ENCODE results near the gene KCTD2. TPM values are rescaled to one million over a fixed set of nuclear protein-coding genes. Genes with fewer than 3 reads are reported as not detected.

Gene KCTD2
- total and polyA plus RNA-seq, 2 of the 13 experiments (the other 11 are each of a cell fraction or from before 2014, with no cell fraction given) = 28.3 to 32.6 TPM

DNA sequence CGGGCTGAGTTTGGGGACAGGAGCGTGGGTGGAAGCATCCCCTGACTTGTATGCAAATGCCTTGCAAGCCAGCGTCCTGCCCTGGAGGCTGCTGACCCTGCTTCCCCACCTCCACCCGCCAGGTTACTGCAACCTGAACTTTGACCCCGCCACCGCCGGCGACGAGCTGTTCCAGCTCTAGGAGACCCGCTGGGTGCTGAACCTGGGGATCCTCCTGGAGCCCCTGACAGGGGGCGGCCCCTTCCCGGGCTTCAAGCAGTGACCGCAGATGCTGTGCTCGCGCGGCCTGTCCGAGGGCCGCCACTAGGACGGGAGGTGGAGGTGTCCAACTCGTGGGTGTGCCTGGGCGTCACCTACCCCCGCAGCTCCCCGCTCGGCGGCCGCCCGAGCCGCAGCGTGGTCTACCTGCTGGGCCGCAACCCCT, 30.1 kb downstream of the KCTD2 start (continued):
- TF ChIP-seq DBP (CRISPR knock-in tag; IDR thresholded peaks at IDR 0.05; ENCODE audit: not compliant biosample characterization) = no peak
- TF ChIP-seq RBM39 (IDR thresholded peaks at IDR 0.05; ENCODE audit: low read depth, low read length, poor library complexity, severe bottlenecking) = peak; percentile 79
- TF ChIP-seq SPEN (CRISPR knock-in tag; IDR thresholded peaks at IDR 0.05; ENCODE audit: low read depth) = peak; percentile 76; the same call in 1 of the 2 replicates
- no peak for TF ChIP-seq HMGA1 (CRISPR knock-in tag; conservative IDR thresholded peaks at IDR 0.05)
- no peak for TF ChIP-seq ZNF746 (CRISPR knock-in tag; IDR thresholded peaks at IDR 0.05)
- no peak for TF ChIP-seq ZNF496 (CRISPR knock-in tag; IDR thresholded peaks at IDR 0.05; ENCODE audit: insufficient replicate concordance)
- no peak for TF ChIP-seq ARID2 (CRISPR knock-in tag; IDR thresholded peaks at IDR 0.05; ENCODE audit: borderline replicate concordance)
- TF ChIP-seq ADNP (CRISPR knock-in tag; IDR thresholded peaks at IDR 0.05) = no peak
- TF ChIP-seq ZSCAN22 (CRISPR knock-in tag; IDR thresholded peaks at IDR 0.05) = no peak; the same call in 1 of the 2 replicates
- TF ChIP-seq, protein P1, sequence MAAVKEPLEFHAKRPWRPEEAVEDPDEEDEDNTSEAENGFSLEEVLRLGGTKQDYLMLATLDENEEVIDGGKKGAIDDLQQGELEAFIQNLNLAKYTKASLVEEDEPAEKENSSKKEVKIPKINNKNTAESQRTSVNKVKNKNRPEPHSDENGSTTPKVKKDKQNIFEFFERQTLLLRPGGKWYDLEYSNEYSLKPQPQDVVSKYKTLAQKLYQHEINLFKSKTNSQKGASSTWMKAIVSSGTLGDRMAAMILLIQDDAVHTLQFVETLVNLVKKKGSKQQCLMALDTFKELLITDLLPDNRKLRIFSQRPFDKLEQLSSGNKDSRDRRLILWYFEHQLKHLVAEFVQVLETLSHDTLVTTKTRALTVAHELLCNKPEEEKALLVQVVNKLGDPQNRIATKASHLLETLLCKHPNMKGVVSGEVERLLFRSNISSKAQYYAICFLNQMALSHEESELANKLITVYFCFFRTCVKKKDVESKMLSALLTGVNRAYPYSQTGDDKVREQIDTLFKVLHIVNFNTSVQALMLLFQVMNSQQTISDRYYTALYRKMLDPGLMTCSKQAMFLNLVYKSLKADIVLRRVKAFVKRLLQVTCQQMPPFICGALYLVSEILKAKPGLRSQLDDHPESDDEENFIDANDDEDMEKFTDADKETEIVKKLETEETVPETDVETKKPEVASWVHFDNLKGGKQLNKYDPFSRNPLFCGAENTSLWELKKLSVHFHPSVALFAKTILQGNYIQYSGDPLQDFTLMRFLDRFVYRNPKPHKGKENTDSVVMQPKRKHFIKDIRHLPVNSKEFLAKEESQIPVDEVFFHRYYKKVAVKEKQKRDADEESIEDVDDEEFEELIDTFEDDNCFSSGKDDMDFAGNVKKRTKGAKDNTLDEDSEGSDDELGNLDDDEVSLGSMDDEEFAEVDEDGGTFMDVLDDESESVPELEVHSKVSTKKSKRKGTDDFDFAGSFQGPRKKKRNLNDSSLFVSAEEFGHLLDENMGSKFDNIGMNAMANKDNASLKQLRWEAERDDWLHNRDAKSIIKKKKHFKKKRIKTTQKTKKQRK (IDR thresholded peaks at IDR 0.05; ENCODE audit: low read length) = no peak
- TF ChIP-seq ZBTB40 (IDR thresholded peaks at IDR 0.05) = no peak
- no peak for TF ChIP-seq ZBTB40 (CRISPR knock-in tag; IDR thresholded peaks at IDR 0.05)
- TF ChIP-seq ZNF569 (CRISPR knock-in tag; IDR thresholded peaks at IDR 0.05; ENCODE audit: borderline replicate concordance) = no peak
- peak; percentile 99 for TF ChIP-seq ZNF549 (CRISPR knock-in tag; IDR thresholded peaks at IDR 0.05)
- no peak for TF ChIP-seq IRF9 (CRISPR knock-in tag; IDR thresholded peaks at IDR 0.05; ENCODE audit: borderline replicate concordance)
- 0 out of 2 replicates have a peak, but pooled peaks have one; percentile 45 for TF ChIP-seq FOSL2 (CRISPR knock-in tag; IDR thresholded peaks at IDR 0.05)

Measured in HepG2 (cell line).